Osteocyte (in vitro differentiated cells): ENCODE results near the gene HUNK. TPM values are rescaled to one million over a fixed set of nuclear protein-coding genes. Genes with fewer than 3 reads are reported as not detected.
"Not testable (repeated sequence)": the region's sequence is repeated elsewhere in the genome, so short reads cannot be mapped to it uniquely, and the experiment has no call there.

Source experiments
- DNase-seq: peaks from one replicate; pipeline ENCODE4 v3.0.0; 2021; ENCODE audit warnings: mixed read lengths; ENCODE audit not compliant: unreplicated experiment; ENCODE audit errors: extremely low spot score
- H3K27ac Mint-ChIP-seq: one replicate; pipeline ENCODE4 v1.8.0; 2021; ENCODE audit warnings: mild to moderate bottlenecking, mixed read lengths; ENCODE audit not compliant: unreplicated experiment
- H3K27me3 Mint-ChIP-seq: one replicate; pipeline ENCODE4 v1.8.0; 2021; ENCODE audit warnings: mixed read lengths; ENCODE audit not compliant: unreplicated experiment
- H3K36me3 Mint-ChIP-seq: one replicate; pipeline ENCODE4 v1.8.0; 2021; ENCODE audit warnings: mixed read lengths; ENCODE audit not compliant: unreplicated experiment
- H3K4me1 Mint-ChIP-seq: one replicate; pipeline ENCODE4 v1.8.0; 2021; ENCODE audit warnings: mixed read lengths; ENCODE audit not compliant: unreplicated experiment
- H3K4me3 Mint-ChIP-seq: one replicate; pipeline ENCODE4 v1.8.0; 2021; ENCODE audit warnings: mild to moderate bottlenecking, moderate library complexity, mixed read lengths; ENCODE audit not compliant: unreplicated experiment
- H3K9me3 Mint-ChIP-seq: one replicate; pipeline ENCODE4 v1.8.0; 2021; ENCODE audit warnings: mixed read lengths; ENCODE audit not compliant: unreplicated experiment
- CTCF ChIP-seq: fragments of 200-600 bp; sonication (generic); IDR thresholded peaks from 2 replicates; pipeline ENCODE4 v1.5.0; 2021; ENCODE audit warnings: antibody characterized with exemption, mild to moderate bottlenecking, moderate library complexity
- total RNA-seq: library from RNA; stranded (reverse); gene quantifications from 2 replicates; pipeline ENCODE4 v1.2.1, GENCODE V29; 2021

HUNK gene
- total RNA-seq, 1 donor from 2014 or later, result 0.83 TPM

- no peak overlapping the region for H3K4me3 Mint-ChIP-seq
- H3K9me3 Mint-ChIP-seq, result no peaks in the 10 kb centered on the region
- peak; percentile 13 for DNase-seq
- no peak for TF ChIP-seq CTCF
- no peak overlapping the region for H3K27ac Mint-ChIP-seq
- peaks cover 12% of the 10 kb centered on the region for H3K27me3 Mint-ChIP-seq
- no peaks in the 10 kb centered on the region for H3K36me3 Mint-ChIP-seq
- H3K4me1 Mint-ChIP-seq, result no peaks in the 10 kb centered on the region
These were observed 25.1 kb upstream of the HUNK start for GRCh38 chr21:31847761-31848160.

- peaks cover 7% of the 10 kb centered on the region for H3K27me3 Mint-ChIP-seq
- no peak overlapping the region for H3K27ac Mint-ChIP-seq
- no peak for TF ChIP-seq CTCF
- no peak overlapping the region for H3K4me3 Mint-ChIP-seq
- no peaks in the 10 kb centered on the region for H3K36me3 Mint-ChIP-seq
- no peaks in the 10 kb centered on the region for H3K4me1 Mint-ChIP-seq
- peak; percentile 32 for DNase-seq
- H3K9me3 Mint-ChIP-seq, result no peaks in the 10 kb centered on the region
These were observed 24.4 kb upstream of the HUNK start for GRCh38 chr21:31848326-31848985.

GRCh38 chr21:31850886-31851285 lies 21.9 kb upstream of the HUNK start:
- no peak for TF ChIP-seq CTCF

GRCh38 chr21:31855180-31855579 lies 17.6 kb upstream of the HUNK start:
- Mint-ChIP-seq H3K27me3 (peaks cover 2% of the 10 kb centered on the region), H3K27ac (no peak overlapping the region), H3K36me3 (no peaks in the 10 kb centered on the region), H3K9me3 (no peaks in the 10 kb centered on the region), H3K4me1 (no peaks in the 10 kb centered on the region), H3K4me3 (no peak overlapping the region)
- TF ChIP-seq CTCF, result no peak
- DNase-seq, result peak; percentile 3

More at GRCh38 chr21:31850886-31851285, 21.9 kb upstream of the HUNK start:
- no peak overlapping the region for H3K27ac Mint-ChIP-seq
- no peaks in the 10 kb centered on the region for H3K4me1 Mint-ChIP-seq
- DNase-seq, result peak; percentile 81
- H3K4me3 Mint-ChIP-seq, result no peak overlapping the region
- peaks cover 2% of the 10 kb centered on the region for H3K27me3 Mint-ChIP-seq
- no peaks in the 10 kb centered on the region for H3K36me3 Mint-ChIP-seq
- H3K9me3 Mint-ChIP-seq, result no peaks in the 10 kb centered on the region

- no peaks in the 10 kb centered on the region for H3K36me3 Mint-ChIP-seq
- H3K27me3 Mint-ChIP-seq, result peaks cover 11% of the 10 kb centered on the region
- no peaks in the 10 kb centered on the region for H3K9me3 Mint-ChIP-seq
- DNase-seq, result no peak
- no peak for TF ChIP-seq CTCF
- H3K27ac Mint-ChIP-seq, result no peak overlapping the region
- no peaks in the 10 kb centered on the region for H3K4me1 Mint-ChIP-seq
- no peak overlapping the region for H3K4me3 Mint-ChIP-seq
These were observed 15.7 kb upstream of the HUNK start for GRCh38 chr21:31857096-31857495.

GRCh38 chr21:31857631-31858030 lies 15.2 kb upstream of the HUNK start:
- H3K27me3 Mint-ChIP-seq, result peaks cover 11% of the 10 kb centered on the region
- not testable (repeated sequence) for H3K4me3 Mint-ChIP-seq, H3K9me3 Mint-ChIP-seq, DNase-seq, H3K36me3 Mint-ChIP-seq, H3K27ac Mint-ChIP-seq, H3K4me1 Mint-ChIP-seq
